Right atrium auricular region (tissue), 2 donors: ENCODE results near the gene SEMA3G. TPM values are rescaled to one million over a fixed set of nuclear protein-coding genes. Genes with fewer than 3 reads are reported as not detected.

Experiments
- DNase-seq: peaks from one replicate; pipeline ENCODE4 v3.0.0-alpha.2; 2019; ENCODE audit warnings: low spot score
- H3K27ac ChIP-seq, 2 donors: fragments of 200-600 bp; sonication (generic); 1 replicate in 1 of 2; 2 replicates in 1 of 2; pipeline ENCODE4 v1.5.1; 2016 to 2019
- H3K27me3 ChIP-seq, 2 donors: fragments of 200-600 bp; sonication (generic); one replicate each; pipeline versions ENCODE4 v1.5.1 to v1.6.0; 2017 to 2019
- H3K36me3 ChIP-seq: fragments of 200-600 bp; sonication (generic); one replicate; pipeline ENCODE4 v1.5.1; 2016
- H3K4me1 ChIP-seq, 2 donors: fragments of 200-600 bp; sonication (generic); one replicate each; pipeline versions ENCODE4 v1.5.1 to v1.6.0; 2017 to 2019
- H3K4me3 ChIP-seq, 2 donors: fragments of 200-600 bp; sonication (generic); 1 replicate in 1 of 2; 2 replicates in 1 of 2; pipeline ENCODE4 v1.5.1; 2017 to 2019; ENCODE audit warnings: mild to moderate bottlenecking in 1 of 2, moderate library complexity in 1 of 2
- H3K9me3 ChIP-seq, 2 donors: fragments of 200-600 bp; sonication (generic); one replicate each; pipeline ENCODE4 v1.5.1; 2019
- total RNA-seq, 2 donors: library from RNA; depleted of rRNA; stranded (reverse); fragments of >200 nt; gene quantifications; one replicate each; pipeline ENCODE4 v1.1.0, GENCODE V29; 2016
- TF ChIP-seq, protein P1 (sequence below), 2 donors: fragments of 200-600 bp; sonication (generic); IDR thresholded peaks; one replicate each; pipeline ENCODE4 v1.5.1; 2019; ENCODE audit warnings: antibody characterized with exemption in 2 of 2

SEMA3G gene
- total RNA-seq, 2 donors from 2014 or later: 11.8 to 12.6 TPM

DNA sequence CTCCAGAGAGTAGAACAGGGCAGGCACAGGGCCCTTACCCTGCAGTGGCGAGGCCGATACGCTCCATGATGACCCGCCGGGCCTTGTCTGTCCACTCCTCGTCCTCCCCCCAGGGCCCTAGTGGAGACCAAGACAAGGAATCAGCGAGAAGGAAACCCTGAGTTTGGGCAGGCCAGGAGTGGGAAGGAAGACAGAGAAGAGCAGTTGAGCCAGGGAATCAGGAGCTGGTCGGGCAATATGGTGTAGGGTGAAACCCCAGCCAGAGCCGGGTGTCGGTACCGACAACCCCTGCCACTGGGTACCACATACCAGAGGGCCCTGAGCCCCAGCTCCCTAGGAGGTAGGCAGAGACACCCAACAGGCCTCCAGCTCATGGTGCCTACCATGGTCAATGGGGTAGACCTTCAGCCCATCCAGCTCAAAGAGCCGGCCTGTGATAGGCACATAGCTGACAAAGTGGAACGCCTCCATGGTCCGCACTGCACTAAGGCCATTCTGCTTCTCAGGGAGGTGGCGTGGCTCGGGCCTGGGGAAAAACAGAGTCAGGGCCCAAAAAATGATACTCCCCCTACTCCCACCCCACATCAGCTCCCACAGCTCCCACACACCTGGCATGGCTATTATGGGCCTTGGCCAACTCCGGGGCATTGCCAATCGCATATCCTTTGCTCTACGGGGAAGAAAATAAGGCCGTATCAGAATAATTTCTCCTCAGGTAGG lies 38.0 kb downstream of the SEMA3G start:
- TF ChIP-seq, protein P1, sequence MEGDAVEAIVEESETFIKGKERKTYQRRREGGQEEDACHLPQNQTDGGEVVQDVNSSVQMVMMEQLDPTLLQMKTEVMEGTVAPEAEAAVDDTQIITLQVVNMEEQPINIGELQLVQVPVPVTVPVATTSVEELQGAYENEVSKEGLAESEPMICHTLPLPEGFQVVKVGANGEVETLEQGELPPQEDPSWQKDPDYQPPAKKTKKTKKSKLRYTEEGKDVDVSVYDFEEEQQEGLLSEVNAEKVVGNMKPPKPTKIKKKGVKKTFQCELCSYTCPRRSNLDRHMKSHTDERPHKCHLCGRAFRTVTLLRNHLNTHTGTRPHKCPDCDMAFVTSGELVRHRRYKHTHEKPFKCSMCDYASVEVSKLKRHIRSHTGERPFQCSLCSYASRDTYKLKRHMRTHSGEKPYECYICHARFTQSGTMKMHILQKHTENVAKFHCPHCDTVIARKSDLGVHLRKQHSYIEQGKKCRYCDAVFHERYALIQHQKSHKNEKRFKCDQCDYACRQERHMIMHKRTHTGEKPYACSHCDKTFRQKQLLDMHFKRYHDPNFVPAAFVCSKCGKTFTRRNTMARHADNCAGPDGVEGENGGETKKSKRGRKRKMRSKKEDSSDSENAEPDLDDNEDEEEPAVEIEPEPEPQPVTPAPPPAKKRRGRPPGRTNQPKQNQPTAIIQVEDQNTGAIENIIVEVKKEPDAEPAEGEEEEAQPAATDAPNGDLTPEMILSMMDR (IDR thresholded peaks at IDR 0.05): no peak
- DNase-seq: no peak
- Histone ChIP-seq H3K36me3 (peaks cover 61% of the 10 kb centered on the region), H3K4me1 (peaks cover 0 to 28% of the 10 kb centered on the region in 2 donors), H3K27ac (no peak overlapping the region), H3K9me3 (no peaks in the 10 kb centered on the region), H3K27me3 (no peaks in the 10 kb centered on the region), H3K4me3 (no peak overlapping the region)

DNA sequence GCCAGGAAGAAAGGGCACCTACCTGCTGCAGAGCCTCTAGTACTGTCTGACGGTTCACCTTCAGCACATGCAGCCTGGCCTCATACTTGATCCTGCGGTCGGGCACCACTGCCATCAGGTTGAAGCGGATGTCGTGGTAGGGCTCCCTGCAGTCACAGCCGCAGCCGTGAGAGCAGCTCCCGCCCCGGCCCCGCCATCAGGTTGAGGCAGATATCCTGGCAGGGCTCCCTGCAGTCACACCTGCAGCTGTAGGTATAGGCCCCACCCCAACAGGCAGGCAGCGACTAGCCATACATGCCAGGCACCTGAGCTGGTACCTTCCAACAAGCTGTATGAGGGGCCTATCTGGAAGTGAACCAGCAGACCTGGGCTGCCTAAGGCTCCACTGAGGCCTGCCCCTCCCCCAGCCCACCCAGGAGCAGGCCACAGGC lies 38.7 kb downstream of the SEMA3G start:
- Histone ChIP-seq H3K27me3 (no peaks in the 10 kb centered on the region), H3K27ac (no peak overlapping the region), H3K4me1 (peaks cover 0 to 21% of the 10 kb centered on the region in 2 donors), H3K4me3 (no peak overlapping the region), H3K9me3 (no peaks in the 10 kb centered on the region), H3K36me3 (peaks cover 67% of the 10 kb centered on the region)
- no peak for DNase-seq
- TF ChIP-seq, protein P1 (IDR thresholded peaks at IDR 0.05): no peak

DNA sequence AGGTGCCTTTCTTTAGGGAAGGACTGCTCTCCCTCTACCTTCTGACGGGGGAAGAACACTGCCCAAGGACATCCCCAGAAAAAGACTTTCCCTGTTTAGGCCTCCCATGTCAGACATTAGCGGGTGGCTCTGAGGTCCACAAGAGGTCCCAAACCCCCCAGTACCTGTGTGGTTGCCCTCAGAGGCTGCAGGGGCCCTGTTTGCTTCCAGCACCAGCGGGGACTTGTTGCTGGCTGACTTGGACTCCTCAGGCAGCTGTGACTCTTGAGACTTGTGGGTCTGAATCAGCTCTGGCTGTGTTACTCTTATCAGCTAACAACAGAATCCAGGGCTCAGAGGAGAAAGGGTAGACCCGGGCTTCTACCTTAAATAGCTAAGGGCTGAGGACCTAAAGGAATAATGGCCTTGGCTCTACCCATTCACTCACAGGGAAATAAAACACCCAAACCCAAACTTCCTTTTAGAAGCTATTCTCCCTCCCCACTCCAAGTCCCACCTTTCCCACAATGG lies 39.2 kb downstream of the SEMA3G start:
- peaks cover 73% of the 10 kb centered on the region for H3K36me3 ChIP-seq
- H3K9me3 ChIP-seq: no peaks in the 10 kb centered on the region
- peaks cover 0 to 18% of the 10 kb centered on the region in 2 donors for H3K4me1 ChIP-seq
- H3K4me3 ChIP-seq: no peak overlapping the region
- TF ChIP-seq, protein P1 (IDR thresholded peaks at IDR 0.05): no peak
- no peak overlapping the region for H3K27ac ChIP-seq
- no peak for DNase-seq
- no peaks in the 10 kb centered on the region for H3K27me3 ChIP-seq

DNA sequence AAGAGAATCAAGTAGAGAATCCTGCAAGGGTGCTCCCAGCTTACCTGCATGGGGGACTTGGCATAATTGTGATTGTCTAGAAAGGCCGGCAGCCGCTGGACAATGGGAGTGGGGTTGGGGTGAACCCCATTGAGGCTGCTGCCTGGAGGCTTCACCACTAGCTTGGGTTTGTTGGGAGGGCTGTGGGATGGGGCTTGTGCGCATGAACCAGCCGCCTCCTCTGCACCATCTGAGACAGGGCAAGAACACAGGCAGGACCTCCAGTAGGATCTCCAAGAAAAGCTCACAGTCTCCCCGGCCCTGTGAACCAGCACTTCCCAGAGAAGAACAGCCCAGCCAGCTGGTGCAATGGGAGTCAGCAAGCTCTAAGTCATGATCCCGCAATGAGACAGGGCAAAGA lies 39.8 kb downstream of the SEMA3G start:
- TF ChIP-seq, protein P1 (IDR thresholded peaks at IDR 0.05): no peak
- DNase-seq: no peak
- Histone ChIP-seq H3K9me3 (no peaks in the 10 kb centered on the region), H3K27ac (no peak overlapping the region), H3K27me3 (no peaks in the 10 kb centered on the region), H3K4me3 (no peak overlapping the region), H3K4me1 (peaks cover 0 to 18% of the 10 kb centered on the region in 2 donors), H3K36me3 (peaks cover 76% of the 10 kb centered on the region)

DNA sequence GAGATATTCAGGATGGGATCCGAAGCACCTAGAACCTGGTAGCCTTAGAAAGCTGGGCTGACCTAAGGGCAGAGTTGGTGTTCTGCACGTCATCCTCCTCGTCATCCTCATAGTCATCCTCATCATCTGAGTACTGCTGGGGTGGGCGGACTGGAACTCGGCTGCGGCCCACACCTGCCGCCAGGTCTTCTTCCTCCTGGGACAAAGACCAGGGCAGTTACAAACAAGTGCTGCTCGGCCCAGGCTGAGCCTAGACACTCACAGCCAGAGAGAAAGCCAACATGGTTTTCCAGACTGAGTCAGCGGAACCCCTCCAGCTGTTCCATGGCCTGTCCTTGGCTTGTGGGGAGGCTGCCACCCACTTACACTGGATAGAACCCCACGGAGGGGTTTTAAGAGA lies 40.5 kb downstream of the SEMA3G start:
- TF ChIP-seq, protein P1 (IDR thresholded peaks at IDR 0.05): no peak
- Histone ChIP-seq H3K27me3 (no peaks in the 10 kb centered on the region), H3K27ac (no peak overlapping the region), H3K9me3 (no peaks in the 10 kb centered on the region), H3K36me3 (peaks cover 76% of the 10 kb centered on the region), H3K4me3 (no peak overlapping the region), H3K4me1 (peaks cover 0 to 17% of the 10 kb centered on the region in 2 donors)
- no peak for DNase-seq
